ENCODE measurements around the gene GMCL2.

The GMCL2 gene

GRCh38 chr5:178192787-178193186 lies 5.6 kb upstream of the GMCL2 start:
- H3K27me3 Mint-ChIP-seq (ENCODE audit: low read depth), result peaks cover 18% of the 10 kb centered on the region
- H3K36me3 Mint-ChIP-seq (ENCODE audit: low read depth), result no peaks in the 10 kb centered on the region
- no peak overlapping the region for H3K4me3 Mint-ChIP-seq
- peaks cover 5% of the 10 kb centered on the region for H3K4me1 Mint-ChIP-seq
- no peak for TF ChIP-seq CTCF (IDR thresholded peaks at IDR 0.05; ENCODE audit: unreplicated experiment in 3 of 3)
- H3K27ac Mint-ChIP-seq, result no peak overlapping the region
- peaks cover 5% of the 10 kb centered on the region for H3K9me3 Mint-ChIP-seq

DNA sequence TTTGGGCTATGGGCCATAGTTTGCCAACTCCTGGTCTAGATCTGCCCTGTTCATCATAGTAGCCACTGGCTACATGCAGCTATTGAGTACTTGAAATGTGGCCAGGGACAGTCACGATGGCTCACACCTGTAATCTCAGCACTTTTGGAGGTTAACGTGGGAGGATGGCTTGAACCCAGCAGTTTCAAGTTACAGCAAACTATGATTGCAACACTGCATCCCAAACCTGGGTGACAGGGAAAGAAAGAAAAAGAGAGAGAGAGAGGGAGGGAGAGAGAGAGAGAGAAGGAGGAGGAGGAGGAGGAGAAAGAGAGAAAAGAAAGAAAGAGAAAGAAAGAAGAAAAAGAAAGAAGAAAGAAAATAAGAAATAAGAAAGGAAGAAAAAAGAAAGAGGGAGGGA lies 5.1 kb upstream of the GMCL2 start:
- no peak for TF ChIP-seq CTCF (IDR thresholded peaks at IDR 0.05; ENCODE audit: unreplicated experiment in 3 of 3)
- Mint-ChIP-seq H3K27ac (no peak overlapping the region), H3K36me3 (ENCODE audit: low read depth) (no peaks in the 10 kb centered on the region), H3K9me3 (peaks cover 5% of the 10 kb centered on the region), H3K4me3 (no peak overlapping the region), H3K27me3 (ENCODE audit: low read depth) (peaks cover 18% of the 10 kb centered on the region), H3K4me1 (peaks cover 5% of the 10 kb centered on the region)

DNA sequence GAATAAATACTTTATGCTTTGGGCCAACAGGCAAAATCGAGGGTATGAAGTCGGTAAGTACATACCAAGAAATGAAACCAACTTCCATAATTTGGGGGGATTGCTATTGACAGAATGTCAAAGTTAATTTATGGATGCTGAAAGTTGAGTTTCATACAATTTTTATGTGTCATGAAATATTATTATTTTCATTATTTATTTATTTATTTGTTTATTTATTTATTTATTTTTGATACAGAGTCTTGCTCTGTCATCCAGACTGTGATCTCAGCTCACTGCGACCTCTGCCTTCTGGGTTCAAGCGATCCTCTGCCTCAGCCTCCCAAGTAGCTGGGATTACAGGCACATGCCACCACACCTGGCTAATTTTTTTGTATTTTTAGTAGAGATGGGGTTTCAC lies 4.5 kb upstream of the GMCL2 start:
- Mint-ChIP-seq H3K4me3 (no peak overlapping the region), H3K36me3 (ENCODE audit: low read depth) (no peaks in the 10 kb centered on the region), H3K9me3 (peaks cover 5% of the 10 kb centered on the region), H3K4me1 (peaks cover 5% of the 10 kb centered on the region), H3K27me3 (ENCODE audit: low read depth) (peaks cover 14% of the 10 kb centered on the region), H3K27ac (no peak overlapping the region)
- TF ChIP-seq CTCF (IDR thresholded peaks at IDR 0.05; ENCODE audit: unreplicated experiment in 3 of 3), result no peak

- Mint-ChIP-seq H3K4me3 (no peak overlapping the region), H3K4me1 (peaks cover 5% of the 10 kb centered on the region), H3K9me3 (peaks cover 5% of the 10 kb centered on the region), H3K27me3 (ENCODE audit: low read depth) (peaks cover 2% of the 10 kb centered on the region), H3K36me3 (ENCODE audit: low read depth) (no peaks in the 10 kb centered on the region), H3K27ac (no peak overlapping the region)
- no peak for TF ChIP-seq CTCF (IDR thresholded peaks at IDR 0.05; ENCODE audit: unreplicated experiment in 3 of 3)
Measured at GRCh38 chr5:178189433-178189832, 2.3 kb upstream of the GMCL2 start.

DNA sequence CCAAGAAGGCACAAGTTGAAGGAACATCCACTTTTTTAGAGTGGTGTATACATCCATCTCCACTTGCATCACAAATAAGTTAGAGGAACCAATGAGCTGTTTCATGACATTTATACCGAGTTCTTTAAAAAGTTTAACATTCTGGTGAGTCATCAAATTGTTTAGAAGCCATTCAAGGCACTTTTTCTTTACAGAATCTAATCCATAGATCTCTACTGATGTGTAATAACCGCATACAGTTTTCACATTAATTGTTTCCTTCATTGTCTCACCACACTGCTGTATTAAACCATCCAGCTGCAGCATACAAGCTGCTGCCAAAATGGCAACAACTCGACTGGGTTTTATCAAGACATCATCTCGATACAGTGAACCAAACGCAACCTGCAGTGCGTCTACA lies 744 bp downstream of the GMCL2 start:
- H3K27me3 Mint-ChIP-seq (ENCODE audit: low read depth), result peaks cover 7% of the 10 kb centered on the region
- H3K36me3 Mint-ChIP-seq (ENCODE audit: low read depth), result no peaks in the 10 kb centered on the region
- no peak overlapping the region for H3K27ac Mint-ChIP-seq
- TF ChIP-seq CTCF (IDR thresholded peaks at IDR 0.05; ENCODE audit: unreplicated experiment in 3 of 3), result no peak
- no peak overlapping the region for H3K4me3 Mint-ChIP-seq
- no peaks in the 10 kb centered on the region for H3K9me3 Mint-ChIP-seq
- no peaks in the 10 kb centered on the region for H3K4me1 Mint-ChIP-seq

DNA sequence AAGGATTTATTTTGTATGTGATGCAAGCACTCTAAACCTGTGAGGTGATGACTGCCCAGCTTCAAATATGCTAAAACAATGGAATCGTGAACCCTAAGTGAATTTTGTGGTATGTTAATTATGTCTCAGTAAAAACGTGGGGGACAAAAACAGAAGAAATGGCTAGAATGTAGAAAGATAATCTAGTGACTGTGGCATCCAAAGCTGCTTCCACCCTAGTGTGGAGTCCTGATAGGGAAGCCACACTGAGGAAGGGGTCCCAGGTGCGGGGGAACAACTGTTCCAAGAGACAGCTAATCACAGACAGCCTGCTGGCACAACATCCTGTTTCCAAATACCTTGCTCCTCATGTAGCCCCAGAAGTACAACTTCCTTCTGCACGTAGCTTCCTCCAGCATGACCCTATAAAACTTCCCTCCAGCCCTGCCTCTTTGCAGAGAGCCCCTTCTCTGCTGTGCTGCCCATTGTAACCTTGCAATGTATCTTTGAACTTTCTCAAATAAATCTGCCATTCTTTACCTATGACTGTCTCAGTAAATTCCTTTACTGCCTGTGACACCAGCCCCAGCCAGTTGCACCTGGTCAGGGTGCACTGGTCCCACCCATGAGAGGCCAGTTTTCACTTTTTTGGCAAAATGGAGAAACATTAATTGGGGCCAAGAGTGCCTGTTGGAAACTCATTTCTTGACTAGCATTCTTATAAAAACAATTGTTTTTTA lies 4.9 kb downstream of the GMCL2 start:
- TF ChIP-seq CTCF (IDR thresholded peaks at IDR 0.05; ENCODE audit: unreplicated experiment in 3 of 3), result no peak
- H3K4me3 Mint-ChIP-seq, result no peak overlapping the region
- peaks cover 11% of the 10 kb centered on the region for H3K9me3 Mint-ChIP-seq
- no peak overlapping the region for H3K27ac Mint-ChIP-seq
- H3K4me1 Mint-ChIP-seq, result no peaks in the 10 kb centered on the region
- H3K27me3 Mint-ChIP-seq (ENCODE audit: low read depth), result peaks cover 11% of the 10 kb centered on the region
- no peaks in the 10 kb centered on the region for H3K36me3 Mint-ChIP-seq (ENCODE audit: low read depth)
